M059J (cell line): ENCODE measurements around the gene COX10. TPM values are rescaled to one million over a fixed set of nuclear protein-coding genes. Genes with fewer than 3 reads are reported as not detected.
"Not testable (repeated sequence)": the region's sequence is repeated elsewhere in the genome, so short reads cannot be mapped to it uniquely, and the experiment has no call there.

Source experiments
- DNase-seq: peaks from one replicate; pipeline ENCODE4 v3.0.0-alpha.2; 2012; ENCODE audit warnings: low read depth
- total RNA-seq: library from RNA; depleted of rRNA; stranded (reverse); fragments of >200 nt; shearing (Covaris generic); gene quantifications from 2 replicates; pipeline ENCODE4 v1.2.3, GENCODE V29; 2014

Gene COX10
- total RNA-seq, 1 experiment from 2014 or later: 18.3 TPM

DNA sequence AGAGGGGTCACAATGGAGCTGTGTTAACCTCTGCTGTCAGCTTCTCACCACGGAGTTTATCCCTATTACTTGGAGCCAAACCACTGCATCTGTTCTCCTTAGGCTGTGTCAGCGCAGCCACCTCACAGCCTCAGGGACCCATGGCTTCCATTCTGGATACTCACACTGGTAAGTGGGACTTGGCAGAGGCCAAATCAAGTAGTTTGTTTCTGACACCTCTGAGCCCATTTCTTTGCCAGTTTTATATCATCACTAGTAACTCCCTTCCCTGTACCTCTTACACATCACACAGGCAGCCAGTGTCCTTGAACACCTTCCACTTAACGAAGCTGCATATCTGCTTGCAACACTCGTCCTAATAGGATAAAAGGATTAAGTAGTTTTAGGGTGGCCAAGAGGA is 108.5 kb downstream of the COX10 start:
- not testable (repeated sequence) for DNase-seq

DNA sequence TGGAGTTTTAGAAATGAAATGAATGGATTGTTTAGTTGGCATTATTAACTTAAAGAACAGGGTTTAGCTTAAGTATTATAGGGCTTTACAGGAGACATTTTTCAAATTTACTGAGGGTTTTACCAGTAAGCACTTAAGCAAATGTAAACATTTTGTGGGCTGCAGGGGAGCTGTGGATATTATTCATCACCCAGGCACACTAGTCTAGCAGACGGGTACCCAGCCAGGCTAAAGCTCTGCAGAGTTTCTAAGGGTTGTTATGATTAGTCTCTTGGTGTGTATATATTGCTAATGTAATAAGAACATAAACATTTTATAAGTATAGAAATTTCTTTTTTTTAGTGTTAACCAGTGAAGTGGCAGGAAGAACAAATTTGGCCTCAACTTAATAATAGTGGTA is 110.6 kb downstream of the COX10 start:
- DNase-seq: not testable (repeated sequence)

GRCh38 chr17:14182084-14182483 is 112.8 kb downstream of the COX10 start:
- DNase-seq: not testable (repeated sequence)

DNA sequence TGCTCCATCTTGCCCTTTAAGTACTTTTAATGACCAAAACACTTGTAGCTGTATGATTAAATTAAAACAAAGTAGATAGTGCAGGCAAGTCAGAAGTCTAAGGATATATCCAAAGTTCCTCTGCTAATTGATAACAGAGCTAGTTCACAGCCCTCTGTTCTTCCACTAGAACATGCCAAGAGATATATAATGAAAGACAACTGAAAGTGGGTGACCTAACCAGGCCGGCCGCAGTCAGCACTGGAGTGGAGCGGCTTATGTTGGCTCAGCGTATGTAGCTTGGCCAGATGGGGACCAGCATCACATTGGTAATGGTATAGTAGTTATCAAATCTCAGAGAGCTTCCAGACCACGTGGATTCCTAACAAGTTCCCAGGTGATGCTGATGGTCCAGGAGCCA is 115.2 kb downstream of the COX10 start:
- not testable (repeated sequence) for DNase-seq

DNA sequence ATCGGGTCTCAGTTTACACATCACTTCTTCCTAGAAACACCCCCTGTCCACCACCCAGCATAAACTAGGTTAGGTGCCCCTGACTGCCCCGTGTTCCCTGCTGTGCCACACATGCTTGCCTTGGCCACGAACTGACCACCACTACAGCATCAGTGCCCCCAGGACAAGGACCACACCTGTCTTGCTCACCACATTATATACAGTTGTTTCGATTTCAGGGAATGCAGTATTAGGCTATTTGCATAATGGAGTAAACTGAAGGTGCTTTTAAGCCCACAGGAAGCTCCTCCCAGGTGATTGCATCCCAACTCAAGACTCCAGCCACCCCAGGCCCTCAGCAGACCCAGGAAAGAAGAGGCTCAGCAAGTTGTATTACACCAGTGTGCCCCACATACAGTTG is 117.1 kb downstream of the COX10 start:
- DNase-seq: not testable (repeated sequence)

- DNase-seq: not testable (repeated sequence)
Observed at GRCh38 chr17:14190774-14191173, 121.5 kb downstream of the COX10 start.

DNA sequence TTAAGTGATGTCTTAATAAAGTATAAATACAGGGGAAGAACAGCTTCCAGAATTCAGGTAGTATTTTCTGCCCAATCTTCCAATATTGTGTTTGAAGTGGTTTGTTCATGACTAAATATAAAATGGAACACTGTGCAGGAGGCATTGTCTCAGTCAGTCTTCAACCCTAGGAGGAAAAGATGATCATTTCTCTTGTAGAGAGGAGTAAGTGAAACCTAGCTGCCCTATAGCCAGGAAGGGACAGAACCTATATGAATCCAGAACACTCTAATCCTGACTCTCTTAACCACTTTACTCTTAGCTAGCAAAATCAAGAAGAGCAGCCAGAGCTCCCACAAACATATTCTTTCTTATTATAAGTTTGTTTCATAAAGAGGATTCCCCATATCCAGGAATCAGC is 122.2 kb downstream of the COX10 start:
- DNase-seq: not testable (repeated sequence)

DNA sequence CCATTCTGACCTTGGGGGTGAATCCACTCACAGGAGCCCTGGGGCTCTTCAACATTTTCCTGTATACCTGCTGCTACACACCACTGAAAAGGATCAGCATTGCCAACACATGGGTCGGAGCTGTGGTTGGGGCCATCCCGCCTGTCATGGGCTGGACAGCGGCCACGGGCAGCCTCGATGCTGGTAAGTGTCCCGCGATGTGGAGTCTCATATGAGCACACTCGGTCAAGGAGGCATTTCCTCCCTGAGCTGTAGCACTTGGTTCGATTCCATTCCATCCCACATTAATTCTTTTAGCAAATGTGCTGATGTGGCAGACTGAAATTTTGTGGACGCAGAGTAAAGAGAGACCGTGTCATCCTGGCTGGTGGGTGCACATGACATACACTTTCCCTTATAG is 122.7 kb downstream of the COX10 start:
- DNase-seq: not testable (repeated sequence)

DNA sequence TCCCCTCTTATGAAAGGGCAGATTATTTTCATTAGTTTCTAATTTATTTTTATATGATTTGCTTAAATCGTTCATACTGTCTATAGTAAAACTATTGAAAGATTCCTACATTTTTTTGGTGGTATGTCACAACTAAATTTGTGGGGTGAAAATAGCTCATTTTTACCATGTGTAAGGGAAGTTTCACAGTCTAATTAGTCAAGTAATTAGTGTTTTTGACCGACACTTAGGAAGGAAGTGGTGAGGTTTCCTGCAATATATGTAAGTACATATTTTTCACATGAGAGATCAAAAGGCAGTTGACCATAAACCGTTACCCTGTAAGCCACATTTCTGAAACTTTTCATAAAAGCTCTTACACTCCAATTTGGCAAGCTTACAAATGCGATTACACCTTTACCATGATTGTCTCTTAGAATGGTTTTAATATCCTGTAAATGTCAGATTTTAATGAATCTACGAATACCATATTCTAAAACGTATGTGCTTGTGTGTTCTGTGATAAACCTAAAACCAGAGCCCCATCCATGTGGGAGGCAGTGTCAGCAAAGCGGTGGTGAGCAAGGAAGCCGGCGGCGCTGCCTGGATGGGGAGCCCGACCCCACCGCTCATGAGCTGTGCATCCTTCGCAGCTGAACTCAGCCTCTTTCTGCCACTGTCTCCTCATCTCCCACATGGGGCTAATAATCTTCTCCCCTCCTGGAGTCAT is 123.5 kb downstream of the COX10 start:
- DNase-seq: not testable (repeated sequence)

GRCh38 chr17:14196377-14196997 is 127.2 kb downstream of the COX10 start:
- no peak for DNase-seq

DNA sequence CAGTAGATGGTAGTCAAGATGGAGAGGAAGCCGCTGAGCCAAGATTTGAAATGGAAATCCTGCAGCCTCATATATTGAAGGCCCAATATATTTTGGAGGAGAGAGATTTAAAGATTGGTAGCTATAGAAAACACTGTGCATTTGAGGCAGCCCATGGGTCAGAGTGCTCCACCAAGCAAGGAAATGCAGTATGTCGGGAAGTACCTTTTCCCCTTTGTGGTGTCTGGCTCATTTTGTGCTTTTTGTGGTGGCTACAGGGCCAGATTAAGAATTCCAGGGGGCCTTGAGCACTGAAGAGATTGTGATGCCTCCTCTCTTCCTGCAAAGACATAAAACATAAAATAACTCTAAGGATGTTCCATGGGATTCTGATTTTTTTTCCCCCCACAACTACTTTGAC is 127.8 kb downstream of the COX10 start:
- DNase-seq: no peak

GRCh38 chr17:14197586-14197985 is 128.3 kb downstream of the COX10 start:
- DNase-seq: no peak

GRCh38 chr17:14198013-14198412 is 128.7 kb downstream of the COX10 start:
- no peak for DNase-seq

DNA sequence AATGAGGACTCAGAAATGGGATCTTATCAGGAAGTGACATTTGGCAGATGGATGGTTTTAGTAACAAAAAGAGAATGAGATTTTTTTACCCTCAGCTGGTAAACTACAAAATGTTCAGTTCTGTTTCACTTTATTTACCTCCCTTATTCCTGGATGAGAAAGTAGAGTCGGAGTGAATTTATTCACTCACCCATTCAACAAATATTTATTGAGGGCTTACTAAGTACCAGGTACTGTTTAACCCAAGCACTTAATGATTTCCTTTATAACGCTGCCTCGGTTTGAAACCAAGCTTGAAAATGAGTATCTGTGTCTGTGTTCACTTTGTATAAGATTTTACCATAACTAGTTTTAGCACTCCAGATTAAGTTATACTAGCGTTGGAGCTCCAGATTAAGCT is 129.3 kb downstream of the COX10 start:
- DNase-seq: no peak

DNA sequence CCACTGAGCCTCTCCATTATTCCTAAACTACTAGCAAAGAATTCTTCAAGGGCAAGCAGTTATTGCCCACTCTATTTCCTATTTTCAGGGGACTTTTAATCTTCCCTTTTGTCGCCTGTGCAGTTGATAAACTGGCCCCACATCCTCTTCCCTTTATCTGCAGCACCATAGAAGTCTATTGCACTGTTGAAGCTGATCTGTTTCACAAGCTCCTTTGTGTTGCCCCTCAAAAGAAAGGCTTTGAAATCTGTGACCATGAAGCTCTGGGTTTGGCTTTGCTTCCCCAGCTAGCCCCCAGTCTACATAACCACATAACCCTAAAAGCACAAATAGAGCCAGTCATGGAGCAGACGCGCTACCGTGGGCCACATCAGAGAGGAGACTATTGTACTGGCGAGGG is 130.3 kb downstream of the COX10 start:
- DNase-seq: no peak

DNA sequence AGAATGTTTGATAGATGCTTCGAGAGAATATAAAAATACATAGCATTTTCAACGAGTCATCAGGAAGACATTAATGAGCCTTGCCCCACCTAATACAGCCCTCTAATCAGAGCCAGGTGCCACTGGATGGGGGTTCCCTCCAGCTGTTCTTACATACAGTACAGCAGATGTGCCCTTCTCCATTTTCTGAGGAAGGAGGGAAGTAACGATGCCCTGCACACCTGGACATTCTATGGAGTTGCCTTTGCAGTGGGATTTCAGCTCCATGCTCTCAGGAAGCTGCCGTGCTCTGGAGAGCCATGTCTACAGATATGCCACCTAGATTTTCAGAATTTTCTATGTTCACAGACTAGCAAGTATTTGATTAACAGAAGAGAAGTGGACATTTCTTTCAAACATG is 131.1 kb downstream of the COX10 start:
- DNase-seq: no peak

- peak; percentile 8 for DNase-seq
Observed at GRCh38 chr17:14201021-14201987, 132.0 kb downstream of the COX10 start.

- DNase-seq: no peak
Observed at GRCh38 chr17:14201988-14202380, 132.7 kb downstream of the COX10 start.

DNA sequence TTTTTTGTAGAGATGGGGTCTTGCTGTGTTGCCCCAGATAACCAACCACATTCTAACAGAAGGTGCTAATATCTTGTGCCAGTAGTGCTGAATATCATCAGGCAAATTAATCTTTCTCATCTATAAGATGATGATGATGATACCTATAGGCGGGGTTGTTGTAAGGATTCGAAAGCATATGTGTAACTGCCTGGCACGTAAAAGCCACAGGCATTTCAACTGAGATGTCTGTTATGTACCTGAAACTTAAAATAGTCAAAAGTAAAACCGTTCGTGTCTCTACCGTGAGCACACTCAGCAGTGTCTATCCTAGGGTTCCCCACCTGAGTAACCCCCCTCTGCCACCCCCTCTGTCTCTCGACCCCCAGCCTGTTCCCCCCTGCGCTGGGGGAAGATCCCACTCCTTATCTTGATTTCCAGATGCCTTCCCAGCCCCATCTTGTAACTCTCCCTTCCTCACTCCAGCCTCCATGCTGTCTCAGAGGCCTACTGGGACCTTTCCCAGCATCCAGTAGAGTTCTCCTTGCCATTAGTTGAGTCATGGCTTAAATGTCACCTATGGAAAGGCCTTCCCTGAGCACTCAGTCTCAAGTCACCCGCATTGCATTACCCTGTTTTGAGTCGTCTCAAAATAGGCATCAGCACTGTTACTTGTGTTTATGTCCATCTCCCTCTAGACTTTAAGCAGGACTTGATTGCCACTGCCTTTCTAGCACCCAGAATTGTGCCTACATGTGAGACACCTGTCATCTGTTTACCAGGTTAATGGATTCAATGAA is 133.3 kb downstream of the COX10 start:
- DNase-seq: no peak

DNA sequence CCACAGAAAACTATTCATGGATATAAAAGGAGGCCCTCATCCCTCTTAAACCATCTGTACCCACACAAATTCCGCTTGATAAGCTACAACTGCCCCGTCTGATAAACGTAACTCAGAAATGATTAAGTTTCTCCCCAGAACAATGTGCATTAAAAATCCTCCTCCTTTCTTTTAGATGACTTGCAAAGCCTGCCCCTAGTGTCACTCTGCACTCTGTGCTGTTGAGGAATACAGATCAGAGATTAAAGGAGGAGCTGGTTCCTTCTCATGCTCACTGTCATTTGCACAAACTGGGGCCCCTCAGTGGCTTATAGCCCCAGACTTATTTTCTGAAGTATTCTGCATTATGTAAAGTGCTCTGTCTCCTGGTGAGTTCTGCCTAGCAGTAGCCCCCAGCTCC is 134.1 kb downstream of the COX10 start:
- DNase-seq: peak; percentile 5

- no peak for DNase-seq
Observed at GRCh38 chr17:14204084-14204483, 134.8 kb downstream of the COX10 start.

GRCh38 chr17:14204546-14204945 is 135.2 kb downstream of the COX10 start:
- no peak for DNase-seq
